Tibial nerve (tissue), 4 donors: Measurements from ENCODE around the gene MACROH2A2.
A peak's percentile ranks its signal among the peaks of the same experiment; 100 is the strongest.

Experiments used
- EP300 ChIP-seq, 2 donors: sonication (generic); formaldehyde crosslinking; IDR thresholded peaks; one replicate each; pipeline ENCODE4 v1.6.1; 2017; ENCODE audit warnings: antibody characterized with exemption in 2 of 2, mild to moderate bottlenecking in 1 of 2
- POLR2A ChIP-seq, 2 donors: fragments of 450-650 bp; IDR thresholded peaks; one replicate each; pipeline ENCODE4 v1.6.1; 2017; ENCODE audit warnings: antibody characterized with exemption in 2 of 2, mild to moderate bottlenecking in 2 of 2, moderate library complexity in 2 of 2
- TF ChIP-seq, protein P1 (sequence below), 5 experiments: fragments of 200-600 bp in 3 of 5; fragments of 450-650 bp in 2 of 5; sonication (generic) in 3 of 5; IDR thresholded peaks; one replicate each; pipeline ENCODE4 v1.5.1; 2016 to 2019; ENCODE audit warnings: antibody characterized with exemption in 5 of 5, mild to moderate bottlenecking in 3 of 5, moderate library complexity in 2 of 5

DNA sequence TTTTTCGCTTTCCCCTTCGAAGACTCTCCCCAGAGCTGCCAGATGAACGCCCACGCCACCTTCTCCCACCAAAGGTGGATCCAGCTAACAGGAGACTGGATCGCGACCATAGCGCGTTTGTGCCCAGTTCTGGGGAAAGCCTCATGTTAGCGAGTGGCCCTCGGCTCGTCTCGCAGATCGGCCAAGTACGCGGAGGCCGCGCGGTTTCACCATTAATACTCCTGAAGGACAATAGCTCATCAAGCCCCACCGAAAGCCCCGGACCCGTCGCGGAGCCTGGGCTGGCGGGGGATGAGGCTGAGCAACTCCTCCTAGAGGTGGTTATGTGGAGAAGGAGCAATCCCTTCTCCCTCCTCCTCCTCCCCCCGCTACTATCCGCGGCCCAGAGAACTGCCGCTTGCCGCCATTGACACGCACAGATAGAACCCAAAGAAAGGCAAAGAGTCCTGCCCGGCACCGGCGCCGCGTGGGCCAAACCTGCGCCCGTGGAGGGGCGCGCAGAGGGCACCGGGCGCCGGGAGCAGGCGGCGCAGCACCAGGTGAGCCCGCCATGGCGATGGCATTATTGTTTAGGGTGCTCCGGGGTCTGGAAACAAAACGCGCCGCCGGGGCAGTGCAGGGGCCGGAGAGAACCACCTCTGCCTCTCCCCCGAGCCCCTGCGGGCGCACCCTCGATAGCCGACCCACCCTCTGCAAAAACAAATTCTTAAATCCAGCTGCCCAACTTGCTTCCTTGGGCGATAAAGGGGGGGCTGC, at the start of gene MACROH2A2:
- TF ChIP-seq, protein P1, sequence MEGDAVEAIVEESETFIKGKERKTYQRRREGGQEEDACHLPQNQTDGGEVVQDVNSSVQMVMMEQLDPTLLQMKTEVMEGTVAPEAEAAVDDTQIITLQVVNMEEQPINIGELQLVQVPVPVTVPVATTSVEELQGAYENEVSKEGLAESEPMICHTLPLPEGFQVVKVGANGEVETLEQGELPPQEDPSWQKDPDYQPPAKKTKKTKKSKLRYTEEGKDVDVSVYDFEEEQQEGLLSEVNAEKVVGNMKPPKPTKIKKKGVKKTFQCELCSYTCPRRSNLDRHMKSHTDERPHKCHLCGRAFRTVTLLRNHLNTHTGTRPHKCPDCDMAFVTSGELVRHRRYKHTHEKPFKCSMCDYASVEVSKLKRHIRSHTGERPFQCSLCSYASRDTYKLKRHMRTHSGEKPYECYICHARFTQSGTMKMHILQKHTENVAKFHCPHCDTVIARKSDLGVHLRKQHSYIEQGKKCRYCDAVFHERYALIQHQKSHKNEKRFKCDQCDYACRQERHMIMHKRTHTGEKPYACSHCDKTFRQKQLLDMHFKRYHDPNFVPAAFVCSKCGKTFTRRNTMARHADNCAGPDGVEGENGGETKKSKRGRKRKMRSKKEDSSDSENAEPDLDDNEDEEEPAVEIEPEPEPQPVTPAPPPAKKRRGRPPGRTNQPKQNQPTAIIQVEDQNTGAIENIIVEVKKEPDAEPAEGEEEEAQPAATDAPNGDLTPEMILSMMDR (IDR thresholded peaks at IDR 0.05) = peak in 1 of 5 experiments; percentile 9
- TF ChIP-seq EP300 (IDR thresholded peaks at IDR 0.05) = no peak
- TF ChIP-seq POLR2A (IDR thresholded peaks at IDR 0.05) = no peak
